Mesothelial cell of epicardium (in vitro differentiated cells): ENCODE data around the gene GLRX5. TPM values are rescaled to one million over a fixed set of nuclear protein-coding genes. Genes with fewer than 3 reads are reported as not detected.
A peak's percentile ranks its signal among the peaks of the same experiment; 100 is the strongest.

Source experiments
- DNase-seq, 2 experiments: peaks; one replicate each; pipeline ENCODE4 v3.0.0; 2021; ENCODE audit warnings: low spot score in 2 of 2; ENCODE audit not compliant: unreplicated experiment in 2 of 2
- H3K27ac Mint-ChIP-seq: 2 replicates; pipeline ENCODE4 v1.8.0; 2021; ENCODE audit warnings: mixed read lengths
- H3K27me3 Mint-ChIP-seq: 2 replicates; pipeline ENCODE4 v1.8.0; 2021; ENCODE audit warnings: low read depth, mixed read lengths
- H3K36me3 Mint-ChIP-seq: 2 replicates; pipeline ENCODE4 v1.8.0; 2021; ENCODE audit warnings: mixed read lengths
- H3K4me1 Mint-ChIP-seq: 2 replicates; pipeline ENCODE4 v1.8.0; 2021; ENCODE audit warnings: mixed read lengths
- H3K4me3 Mint-ChIP-seq: 2 replicates; pipeline ENCODE4 v1.8.0; 2021; ENCODE audit warnings: mild to moderate bottlenecking, moderate library complexity, mixed read lengths
- H3K9me3 Mint-ChIP-seq: 2 replicates; pipeline ENCODE4 v1.8.0; 2021; ENCODE audit warnings: mixed read lengths
- total RNA-seq: library from RNA; stranded (reverse); gene quantifications from 3 replicates; pipeline ENCODE4 v1.2.1, GENCODE V29; 2021
- TF ChIP-seq, protein P1 (sequence below): fragments of 200-600 bp; sonication (generic); IDR thresholded peaks from one replicate; pipeline ENCODE4 v1.5.0; 2021; ENCODE audit warnings: antibody characterized with exemption; ENCODE audit not compliant: unreplicated experiment

The GLRX5 gene
- total RNA-seq, 1 donor from 2014 or later = 38.4 TPM

DNA sequence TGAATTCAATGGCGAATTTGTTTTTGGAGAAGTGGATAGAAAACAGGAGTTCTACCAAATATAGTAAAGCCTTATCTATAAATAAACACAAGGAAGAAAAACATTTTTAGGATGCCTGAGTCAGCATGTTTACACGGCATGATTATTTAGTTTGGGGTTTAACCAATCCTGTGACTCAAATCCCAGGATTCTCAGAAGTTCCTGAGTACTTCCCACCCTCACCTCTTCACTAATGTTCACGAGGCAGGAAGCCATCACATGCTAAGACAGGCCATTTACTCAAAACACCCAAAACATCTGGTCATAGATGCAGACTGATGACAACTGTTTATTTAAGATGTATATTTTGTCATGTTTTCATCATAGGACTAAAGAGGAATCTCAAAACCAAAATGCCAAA is 3.4 kb upstream of the GLRX5 start:
- H3K4me3 Mint-ChIP-seq = no peak overlapping the region
- H3K4me1 Mint-ChIP-seq = peaks cover 49% of the 10 kb centered on the region
- H3K27ac Mint-ChIP-seq = no peak overlapping the region

DNA sequence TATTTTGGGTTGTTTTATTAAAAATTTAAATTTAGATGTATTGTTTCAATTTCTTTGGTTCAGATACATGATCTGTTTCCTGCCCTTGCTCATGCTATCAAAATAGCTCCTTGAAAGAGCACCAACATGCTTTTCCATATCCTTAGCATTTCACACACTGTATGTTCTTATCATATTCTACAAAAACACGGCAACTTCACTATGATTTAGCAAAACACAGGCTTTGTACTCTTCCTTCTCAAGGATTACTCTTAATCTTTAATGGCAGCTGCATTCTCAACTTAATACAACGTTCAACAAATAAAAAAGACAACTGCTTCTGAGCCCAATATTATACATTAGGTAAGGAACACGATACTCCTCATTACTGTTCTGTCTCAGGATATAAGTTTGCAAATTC is 2.9 kb upstream of the GLRX5 start:
- H3K27ac Mint-ChIP-seq = peak overlapping the region; percentile 14
- no peaks in the 10 kb centered on the region for H3K9me3 Mint-ChIP-seq
- no peak for DNase-seq
- peak overlapping the region; percentile 82 for H3K4me3 Mint-ChIP-seq
- no peaks in the 10 kb centered on the region for H3K27me3 Mint-ChIP-seq
- peaks cover 54% of the 10 kb centered on the region for H3K4me1 Mint-ChIP-seq
- peaks cover 4% of the 10 kb centered on the region for H3K36me3 Mint-ChIP-seq
- TF ChIP-seq, protein P1, sequence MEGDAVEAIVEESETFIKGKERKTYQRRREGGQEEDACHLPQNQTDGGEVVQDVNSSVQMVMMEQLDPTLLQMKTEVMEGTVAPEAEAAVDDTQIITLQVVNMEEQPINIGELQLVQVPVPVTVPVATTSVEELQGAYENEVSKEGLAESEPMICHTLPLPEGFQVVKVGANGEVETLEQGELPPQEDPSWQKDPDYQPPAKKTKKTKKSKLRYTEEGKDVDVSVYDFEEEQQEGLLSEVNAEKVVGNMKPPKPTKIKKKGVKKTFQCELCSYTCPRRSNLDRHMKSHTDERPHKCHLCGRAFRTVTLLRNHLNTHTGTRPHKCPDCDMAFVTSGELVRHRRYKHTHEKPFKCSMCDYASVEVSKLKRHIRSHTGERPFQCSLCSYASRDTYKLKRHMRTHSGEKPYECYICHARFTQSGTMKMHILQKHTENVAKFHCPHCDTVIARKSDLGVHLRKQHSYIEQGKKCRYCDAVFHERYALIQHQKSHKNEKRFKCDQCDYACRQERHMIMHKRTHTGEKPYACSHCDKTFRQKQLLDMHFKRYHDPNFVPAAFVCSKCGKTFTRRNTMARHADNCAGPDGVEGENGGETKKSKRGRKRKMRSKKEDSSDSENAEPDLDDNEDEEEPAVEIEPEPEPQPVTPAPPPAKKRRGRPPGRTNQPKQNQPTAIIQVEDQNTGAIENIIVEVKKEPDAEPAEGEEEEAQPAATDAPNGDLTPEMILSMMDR = no peak

More for the DNA sequence above, 3.4 kb upstream of the GLRX5 start:
- peaks cover 4% of the 10 kb centered on the region for H3K36me3 Mint-ChIP-seq
- TF ChIP-seq, protein P1 = no peak
- H3K27me3 Mint-ChIP-seq = no peaks in the 10 kb centered on the region
- DNase-seq = no peak
- H3K9me3 Mint-ChIP-seq = no peaks in the 10 kb centered on the region

DNA sequence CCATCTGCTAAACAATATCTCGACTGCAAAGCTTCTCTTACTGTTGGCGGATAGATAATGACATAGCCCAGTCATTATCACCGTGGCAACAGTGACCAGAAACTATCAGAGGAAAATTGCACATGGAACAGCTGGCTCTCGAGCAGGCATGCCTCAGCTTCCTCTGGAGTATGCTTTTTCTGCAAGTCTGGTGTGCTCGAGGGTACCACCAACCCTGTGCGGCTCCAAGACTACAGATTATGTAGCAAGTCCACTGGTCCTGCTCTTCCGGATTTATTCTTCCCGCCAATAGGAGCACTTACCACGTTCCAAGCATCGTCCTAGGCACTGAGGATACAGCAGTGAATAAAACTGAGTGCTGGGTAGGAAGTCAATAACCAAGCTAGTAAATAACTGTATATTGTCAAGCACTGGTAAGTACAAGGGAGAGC is 1.4 kb upstream of the GLRX5 start:
- H3K27me3 Mint-ChIP-seq = no peaks in the 10 kb centered on the region
- H3K4me1 Mint-ChIP-seq = peaks cover 59% of the 10 kb centered on the region
- H3K4me3 Mint-ChIP-seq = peak overlapping the region; percentile 82
- H3K27ac Mint-ChIP-seq = peak overlapping the region; percentile 97
- DNase-seq = no peak
- no peaks in the 10 kb centered on the region for H3K9me3 Mint-ChIP-seq
- H3K36me3 Mint-ChIP-seq = peaks cover 4% of the 10 kb centered on the region
- TF ChIP-seq, protein P1 = no peak

DNA sequence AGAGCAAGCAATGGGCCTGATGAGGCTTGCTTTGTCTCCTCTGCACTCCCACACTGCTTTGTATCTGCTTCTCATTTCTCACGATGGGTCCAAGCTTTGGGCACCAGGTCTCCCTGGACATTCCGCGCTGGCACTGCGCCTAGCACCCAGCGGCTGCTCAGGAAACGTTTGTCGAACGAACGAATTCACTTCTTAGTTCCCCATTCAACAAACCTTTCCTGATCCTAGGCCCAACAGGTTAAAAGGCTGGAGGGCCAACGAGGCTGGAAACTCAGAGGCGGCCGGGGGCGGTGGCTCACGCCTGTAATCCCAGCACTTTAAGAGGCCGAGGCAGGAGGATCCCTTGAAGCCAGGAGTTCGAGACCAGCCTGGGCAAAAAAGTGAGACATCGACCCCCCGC is 1.0 kb upstream of the GLRX5 start:
- no peak for DNase-seq
- peaks cover 59% of the 10 kb centered on the region for H3K4me1 Mint-ChIP-seq

DNA sequence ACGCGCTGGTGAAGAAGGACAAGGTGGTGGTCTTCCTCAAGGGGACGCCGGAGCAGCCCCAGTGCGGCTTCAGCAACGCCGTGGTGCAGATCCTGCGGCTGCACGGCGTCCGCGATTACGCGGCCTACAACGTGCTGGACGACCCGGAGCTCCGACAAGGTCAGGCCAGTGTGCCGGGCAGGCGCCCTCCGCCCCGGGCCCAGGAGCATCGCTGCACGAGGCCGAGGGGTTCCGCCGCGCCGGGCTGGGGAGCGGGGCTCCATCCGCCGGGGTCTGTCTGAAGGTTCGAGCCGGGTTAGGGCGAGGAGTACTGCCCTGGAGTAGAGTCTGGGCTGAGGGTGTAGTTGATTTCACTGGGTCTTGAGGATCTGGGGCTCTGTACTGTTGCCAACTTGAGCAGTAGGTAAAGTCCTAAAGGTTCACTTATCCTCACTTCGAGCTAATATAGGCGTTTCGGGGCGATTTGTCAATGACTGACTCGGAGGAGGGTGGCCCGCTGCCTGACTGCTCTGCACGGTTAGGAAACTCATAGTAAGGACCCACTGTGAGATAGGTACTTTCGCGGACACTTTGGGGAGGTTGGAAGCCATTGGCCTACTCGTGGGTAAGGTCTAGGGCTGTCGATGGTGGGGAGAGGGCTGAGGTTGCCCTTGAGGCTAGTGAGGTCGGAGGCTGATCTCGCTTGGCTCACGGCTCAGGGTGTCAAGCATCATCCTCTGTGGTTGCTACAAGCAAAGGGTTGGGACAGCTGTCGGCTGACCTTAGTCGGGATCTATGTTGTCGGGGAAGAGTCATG is 574 bp downstream of the GLRX5 start:
- TF ChIP-seq, protein P1 = no peak
- H3K36me3 Mint-ChIP-seq = peaks cover 2% of the 10 kb centered on the region
- H3K4me3 Mint-ChIP-seq = peak overlapping the region; percentile 82
- no peaks in the 10 kb centered on the region for H3K9me3 Mint-ChIP-seq
- peak overlapping the region; percentile 88 for H3K27ac Mint-ChIP-seq
- H3K27me3 Mint-ChIP-seq = no peaks in the 10 kb centered on the region
- H3K4me1 Mint-ChIP-seq = peaks cover 55% of the 10 kb centered on the region
- peak in 1 of 2 experiments; percentile 39 for DNase-seq

More for the DNA sequence above, 1.0 kb upstream of the GLRX5 start:
- H3K4me3 Mint-ChIP-seq = peak overlapping the region; percentile 82
- TF ChIP-seq, protein P1 = no peak
- no peaks in the 10 kb centered on the region for H3K27me3 Mint-ChIP-seq
- peak overlapping the region; percentile 97 for H3K27ac Mint-ChIP-seq
- H3K36me3 Mint-ChIP-seq = peaks cover 4% of the 10 kb centered on the region
- H3K9me3 Mint-ChIP-seq = no peaks in the 10 kb centered on the region
